GM12801 (cell line): ENCODE data around the gene DNAJC30.

Source experiments
- CTCF ChIP-seq: IDR thresholded peaks from one replicate; pipeline ENCODE4 v1.5.1; 2011; ENCODE audit warnings: control low read depth; ENCODE audit not compliant: insufficient read length; ENCODE audit errors: extremely low read depth

Gene DNAJC30

GRCh38 chr7:73722785-73723184 lies 39.5 kb upstream of the DNAJC30 start:
- no peak for TF ChIP-seq CTCF

- no peak for TF ChIP-seq CTCF
Measured at GRCh38 chr7:73721377-73721817, 38.1 kb upstream of the DNAJC30 start.

- TF ChIP-seq CTCF = no peak
Measured at GRCh38 chr7:73719806-73720169, 36.5 kb upstream of the DNAJC30 start.

GRCh38 chr7:73718905-73719805 lies 35.9 kb upstream of the DNAJC30 start, which contains the start of gene STX1A:
STX1A (minus strand) TSS chr7:73719669; CDS start chr7:73719631, 38 bp downstream.
- no peak for TF ChIP-seq CTCF

- TF ChIP-seq CTCF = no peak
Measured at GRCh38 chr7:73718438-73718881, 35.2 kb upstream of the DNAJC30 start.

- no peak for TF ChIP-seq CTCF
Measured at GRCh38 chr7:73717991-73718405, 34.7 kb upstream of the DNAJC30 start.

GRCh38 chr7:73717025-73717807 lies 34.0 kb upstream of the DNAJC30 start:
- no peak for TF ChIP-seq CTCF
